Skin of body (tissue), 2 donors: ENCODE measurements around the gene KCTD17. TPM values are rescaled to one million over a fixed set of nuclear protein-coding genes. Genes with fewer than 3 reads are reported as not detected.
"Not testable (repeated sequence)": the region's sequence is repeated elsewhere in the genome, so short reads cannot be mapped to it uniquely, and the experiment has no call there.

ENCODE experiments used
- DNase-seq: peaks from one replicate; lab custom pipeline; 2025; lab: John Stamatoyannopoulos, UW
- total RNA-seq: library from RNA; depleted of rRNA; stranded (reverse); fragments of >200 nt; gene quantifications from one replicate; pipeline ENCODE4 v1.2.3, GENCODE V29; 2014

The KCTD17 gene
- total RNA-seq, 1 donor from 2014 or later = 11.7 TPM

DNA sequence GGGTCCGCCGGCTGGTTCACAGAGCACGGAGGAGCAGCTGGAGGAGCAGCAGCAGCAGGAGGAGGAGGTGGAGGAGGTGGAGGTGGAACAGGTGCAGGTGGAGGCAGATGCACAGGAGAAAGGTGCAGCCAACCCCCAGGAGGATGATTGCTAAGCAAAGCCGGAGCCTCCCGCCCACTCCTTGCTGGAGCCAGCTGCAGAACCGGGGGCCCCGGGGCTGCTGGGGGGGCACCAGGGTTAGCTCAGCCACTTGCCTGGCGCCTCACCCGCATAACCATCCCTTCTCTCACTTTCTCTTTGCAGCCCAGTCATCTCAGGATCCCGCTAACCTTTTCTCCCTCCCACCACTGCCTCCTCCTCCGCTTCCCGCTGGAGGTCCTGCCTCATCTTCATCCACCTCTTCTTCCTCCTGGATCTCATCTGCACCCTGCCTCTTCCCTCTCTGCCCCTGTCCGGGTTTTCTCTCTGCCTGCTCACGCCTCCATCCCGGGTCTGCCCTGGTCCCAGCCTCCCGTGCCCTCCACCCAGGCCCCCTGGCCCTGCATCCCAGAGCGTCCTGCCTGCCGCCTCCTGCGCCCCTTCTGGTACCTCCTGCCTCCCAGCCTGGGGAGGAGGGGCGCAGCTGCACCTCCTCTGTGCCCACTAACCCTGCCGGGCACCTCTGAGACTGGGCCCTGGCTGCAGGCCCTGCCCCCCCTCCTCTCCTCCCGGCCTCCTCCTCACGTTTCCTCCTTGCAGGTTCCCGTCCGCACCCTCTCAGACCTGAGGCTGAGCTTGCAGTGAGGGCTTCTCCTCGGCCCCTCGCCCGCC, 9.5 kb downstream of the KCTD17 start:
- no peak for DNase-seq

DNA sequence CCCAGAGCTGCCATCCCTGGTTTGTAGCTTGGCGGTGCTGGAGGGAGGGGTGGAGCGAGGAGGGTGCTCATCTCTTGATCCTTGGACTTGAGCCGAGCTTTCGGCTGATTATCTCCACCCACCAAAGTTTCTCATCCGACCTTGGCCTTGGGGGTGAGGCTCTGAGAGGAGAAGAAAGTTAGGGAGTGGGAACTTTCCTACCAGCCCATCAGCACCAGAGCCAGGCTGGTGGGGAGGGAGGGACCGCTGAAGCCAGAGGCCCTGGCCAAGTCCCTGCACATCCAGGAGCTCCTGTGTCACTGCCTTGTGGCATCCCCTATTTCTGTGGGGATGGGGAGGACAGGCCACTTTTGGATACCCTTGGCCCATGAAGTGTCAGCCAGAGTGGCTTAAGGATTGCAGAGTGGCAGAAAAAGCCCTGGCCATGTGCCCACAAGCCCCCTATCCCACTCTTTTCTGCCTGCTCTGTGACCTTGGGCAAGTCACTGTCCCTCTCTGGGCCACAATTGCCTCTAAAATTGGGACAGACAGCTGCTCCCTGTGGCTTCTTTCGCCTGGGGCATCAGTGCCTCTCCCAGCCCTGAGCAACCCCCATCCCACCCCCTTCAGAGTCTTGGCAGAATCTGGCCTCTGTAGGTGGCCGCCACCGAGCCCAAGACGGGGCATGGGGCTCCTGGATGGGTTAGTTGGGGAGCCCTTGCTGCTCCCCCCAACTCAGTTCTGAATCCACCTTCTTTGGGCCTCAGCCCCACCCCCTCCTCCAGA, 10.3 kb downstream of the KCTD17 start:
- no peak for DNase-seq

DNA sequence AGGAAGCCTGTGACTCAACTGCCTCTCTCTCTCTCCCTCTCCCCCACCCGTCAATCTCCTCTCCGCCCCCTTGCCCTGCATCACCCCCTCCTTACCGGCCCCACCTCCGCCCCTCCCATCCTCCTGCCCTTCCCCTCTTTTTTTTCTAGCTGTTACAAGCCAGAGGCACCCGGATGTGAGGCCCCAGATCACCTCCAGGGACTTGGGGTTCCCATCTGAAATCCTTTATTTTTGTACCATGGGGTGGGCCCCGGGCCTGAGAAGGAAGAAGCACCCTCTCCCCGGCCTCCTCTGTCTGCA, 10.8 kb downstream of the KCTD17 start:
- no peak for DNase-seq

- DNase-seq = no peak
Observed at GRCh38 chr22:37062702-37063381, 11.3 kb downstream of the KCTD17 start.

- no peak for DNase-seq
Observed at GRCh38 chr22:37063431-37064420, 12.2 kb downstream of the KCTD17 start.

DNA sequence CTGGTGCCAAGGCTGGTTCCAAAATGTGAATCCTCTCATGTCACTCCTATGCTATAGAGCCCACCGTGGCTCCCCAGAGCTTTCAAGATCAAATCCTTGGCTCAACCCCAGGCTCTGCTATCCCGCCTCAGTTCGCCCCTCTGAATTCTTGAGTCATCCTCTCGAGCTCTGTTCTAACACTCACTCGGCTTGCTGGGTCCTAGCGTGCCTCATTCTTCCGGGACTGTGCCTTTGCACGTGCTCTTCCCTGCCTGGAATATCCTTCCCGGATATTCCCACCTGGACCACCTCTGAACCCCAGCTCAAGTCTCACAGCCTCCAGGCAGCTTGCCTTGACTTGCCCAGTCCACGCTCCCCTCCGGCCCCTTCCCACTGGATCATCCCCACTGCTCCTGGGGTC, 13.0 kb downstream of the KCTD17 start:
- no peak for DNase-seq

- no peak for DNase-seq
Observed at GRCh38 chr22:37065180-37065579, 13.6 kb downstream of the KCTD17 start.

DNA sequence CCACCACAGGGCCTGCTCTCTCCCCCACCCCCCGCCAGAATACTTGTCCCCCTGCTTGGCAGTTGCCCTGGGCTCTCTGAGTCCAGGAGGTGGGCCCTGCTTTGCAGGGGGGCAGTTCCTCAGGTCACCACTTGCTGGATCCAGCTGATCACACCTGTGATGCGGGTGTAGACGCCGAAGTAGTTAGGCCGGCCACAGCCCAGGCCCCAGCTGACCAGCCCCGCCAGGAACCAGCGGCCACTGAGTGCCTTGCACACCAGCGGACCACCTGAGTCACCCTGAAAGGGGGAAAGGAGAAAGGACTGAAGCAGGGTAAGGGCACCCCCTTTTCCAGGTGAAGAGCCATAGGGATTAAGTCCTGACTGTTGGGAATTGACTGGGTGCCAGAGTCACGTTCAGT, 14.4 kb downstream of the KCTD17 start:
- no peak for DNase-seq

- DNase-seq = no peak
Observed at GRCh38 chr22:37067428-37067827, 15.9 kb downstream of the KCTD17 start.

DNA sequence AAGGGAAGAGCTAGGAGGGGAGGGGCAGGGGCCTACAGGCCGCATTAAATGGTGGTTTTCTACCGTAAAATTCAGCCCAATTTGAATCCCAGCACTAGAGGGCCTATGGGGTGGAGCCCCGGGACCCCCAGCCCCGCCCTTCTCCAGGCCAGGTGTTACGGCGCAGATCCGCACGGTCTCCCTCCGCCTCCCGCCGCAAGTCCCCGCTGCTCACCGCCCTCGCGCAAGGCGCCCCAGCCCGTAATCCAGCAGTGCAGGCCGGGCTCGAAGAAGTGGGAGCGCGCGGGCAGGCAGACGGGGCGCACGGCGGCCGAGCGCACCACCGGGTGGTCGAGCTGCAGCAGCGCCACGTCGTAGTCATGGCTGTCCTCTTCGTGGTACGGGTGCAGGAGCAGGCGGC, 17.3 kb downstream of the KCTD17 start:
- no peak for DNase-seq

DNA sequence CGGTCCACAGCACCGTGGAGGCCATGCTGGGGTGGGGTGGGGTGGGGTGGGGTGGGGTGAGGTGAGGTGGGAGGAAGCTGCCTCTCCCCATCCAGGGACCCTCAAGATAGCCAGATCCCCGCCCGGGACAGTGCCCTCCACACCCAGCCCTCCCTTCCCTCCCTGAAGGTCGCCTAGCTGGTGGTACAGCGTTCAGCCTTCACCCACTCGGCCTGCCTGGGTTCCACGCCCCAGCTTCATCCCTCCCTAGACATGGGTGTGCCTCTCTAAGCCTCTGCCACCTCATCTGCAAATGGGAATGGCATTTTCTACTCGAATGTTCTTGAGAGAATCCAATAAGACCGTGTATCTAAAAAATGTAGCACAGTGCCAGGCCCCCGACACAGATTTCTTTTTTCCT, 17.8 kb downstream of the KCTD17 start:
- no peak for DNase-seq

DNA sequence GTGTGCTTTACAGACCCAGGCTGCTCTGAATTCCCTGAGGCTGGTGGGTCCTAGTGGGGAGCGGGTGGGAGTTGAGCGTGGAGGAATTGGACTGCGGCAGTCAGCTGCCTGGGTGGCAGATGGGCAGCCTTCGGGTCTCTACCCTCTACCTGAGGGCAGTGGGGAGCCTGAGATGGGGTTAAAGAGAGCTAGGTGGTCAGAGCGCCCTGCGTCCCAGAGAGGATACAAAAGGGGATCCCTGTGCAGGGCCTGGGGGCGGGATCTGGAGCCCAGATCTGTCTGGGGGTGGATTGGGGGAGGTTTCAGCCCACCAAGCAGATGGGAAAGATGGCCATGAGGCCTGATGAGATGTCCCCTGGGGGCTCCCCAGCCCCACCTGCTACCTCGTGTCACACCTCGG, 18.2 kb downstream of the KCTD17 start:
- no peak for DNase-seq

- no peak for DNase-seq
Observed at GRCh38 chr22:37070334-37070733, 18.8 kb downstream of the KCTD17 start.

GRCh38 chr22:37070744-37071143, 19.2 kb downstream of the KCTD17 start:
- DNase-seq = no peak

DNA sequence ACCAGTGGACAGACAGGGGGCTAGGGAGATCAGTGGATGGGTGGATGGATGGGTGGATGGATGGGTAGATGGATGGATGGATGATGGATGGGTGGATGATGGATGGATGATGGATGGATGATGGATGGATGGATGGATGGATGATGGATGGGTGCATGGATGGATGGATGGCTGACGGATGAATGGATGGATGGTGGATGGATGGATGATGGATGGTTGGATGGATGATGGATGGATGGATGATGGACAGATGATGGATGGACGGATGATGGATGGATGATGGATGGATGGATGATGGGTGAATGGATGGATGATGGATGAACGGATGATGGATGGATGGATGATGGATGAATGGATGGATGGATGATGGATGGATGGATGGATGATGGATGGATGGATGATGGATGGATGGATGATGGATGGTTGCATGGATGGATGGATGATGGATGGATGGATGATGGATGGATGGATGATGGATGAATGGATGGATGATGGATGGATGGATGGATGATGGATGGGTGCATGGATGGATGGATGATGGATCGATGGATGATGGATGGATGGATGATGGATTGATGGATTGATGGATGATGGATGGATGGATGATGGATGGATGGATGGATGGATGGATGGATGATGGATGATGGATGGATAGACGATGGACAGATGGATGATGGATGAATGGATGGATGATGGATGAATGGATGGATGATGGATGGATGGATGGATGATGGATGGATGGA, 20.5 kb downstream of the KCTD17 start:
- DNase-seq = not testable (repeated sequence)

- DNase-seq = no peak
Observed at GRCh38 chr22:37072673-37073072, 21.1 kb downstream of the KCTD17 start.

- no peak for DNase-seq
Observed at GRCh38 chr22:37074537-37074936, 23.0 kb downstream of the KCTD17 start.

DNA sequence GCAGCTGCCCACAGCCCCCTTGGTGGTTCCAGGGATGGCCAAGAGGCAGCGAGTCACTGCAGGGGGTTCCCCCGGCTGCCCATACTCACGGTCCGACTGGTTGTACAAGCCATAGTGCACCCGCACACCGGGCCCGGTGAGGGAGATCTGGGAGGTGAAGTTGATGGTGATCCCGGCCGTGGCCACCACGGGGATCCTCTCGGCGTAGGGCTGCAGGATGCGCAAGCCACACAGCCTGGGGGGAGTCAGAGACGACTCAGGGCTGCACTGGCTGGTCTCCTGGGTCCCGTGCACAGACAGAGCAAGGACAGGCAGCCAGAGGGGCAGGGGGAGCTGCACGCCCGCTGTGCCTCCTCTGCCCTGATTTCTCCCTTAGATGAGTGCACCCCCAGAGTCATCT, 23.5 kb downstream of the KCTD17 start:
- DNase-seq = no peak

- no peak for DNase-seq
Observed at GRCh38 chr22:37075822-37076433, 24.4 kb downstream of the KCTD17 start.

GRCh38 chr22:37077802-37078448, 26.4 kb downstream of the KCTD17 start:
- DNase-seq = no peak
